GM18868 (cell line): ENCODE data around the gene CX3CL1.
"Not testable (repeated sequence)": the region's sequence is repeated elsewhere in the genome, so short reads cannot be mapped to it uniquely, and the experiment has no call there.

Experiments used
- ATAC-seq: cut with Tn5 transposase; IDR thresholded peaks from one replicate; pipeline ENCODE4 v1.9.1; 2021; ENCODE audit warnings: mild to moderate bottlenecking, moderate library complexity; ENCODE audit not compliant: unreplicated experiment

CX3CL1 gene

GRCh38 chr16:57356547-57356946 lies 15.7 kb upstream of the CX3CL1 start:
- no peak for ATAC-seq

DNA sequence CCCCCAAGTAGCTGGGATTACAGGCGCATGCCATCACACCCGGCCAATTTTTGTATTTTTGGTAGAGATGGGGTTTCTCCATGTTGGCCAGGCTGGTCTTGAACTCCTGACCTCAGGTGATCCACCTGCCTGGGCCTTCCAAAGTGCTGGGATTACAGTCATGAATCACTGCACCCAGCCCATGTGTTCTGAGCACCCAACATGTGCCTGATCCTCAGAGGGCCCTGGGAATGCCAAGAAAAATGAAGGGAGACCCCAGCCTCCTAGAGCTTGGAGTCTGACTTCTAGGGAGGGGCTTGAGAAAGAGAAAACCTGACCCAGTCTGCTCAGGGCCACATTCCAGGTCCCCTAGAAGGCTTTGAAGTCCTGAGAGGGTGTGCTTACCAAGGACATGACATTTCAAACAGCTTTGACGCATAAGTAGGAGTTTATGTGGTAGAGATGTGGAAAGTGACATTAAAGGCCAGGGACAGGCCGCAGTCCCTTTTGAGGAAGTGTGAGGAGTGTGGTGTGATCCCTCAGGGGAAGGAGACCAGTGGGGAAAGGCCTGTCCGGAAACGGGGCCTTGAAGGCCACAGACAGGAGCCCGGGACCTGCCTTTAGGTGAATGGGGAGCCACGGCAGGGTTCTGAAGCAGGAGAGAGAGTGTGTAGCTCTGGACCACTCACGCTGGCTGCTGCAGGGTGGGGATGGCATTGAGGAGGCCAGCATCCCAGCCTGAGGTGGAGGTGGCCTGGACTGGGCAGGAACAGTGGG lies 14.8 kb upstream of the CX3CL1 start:
- ATAC-seq = no peak

DNA sequence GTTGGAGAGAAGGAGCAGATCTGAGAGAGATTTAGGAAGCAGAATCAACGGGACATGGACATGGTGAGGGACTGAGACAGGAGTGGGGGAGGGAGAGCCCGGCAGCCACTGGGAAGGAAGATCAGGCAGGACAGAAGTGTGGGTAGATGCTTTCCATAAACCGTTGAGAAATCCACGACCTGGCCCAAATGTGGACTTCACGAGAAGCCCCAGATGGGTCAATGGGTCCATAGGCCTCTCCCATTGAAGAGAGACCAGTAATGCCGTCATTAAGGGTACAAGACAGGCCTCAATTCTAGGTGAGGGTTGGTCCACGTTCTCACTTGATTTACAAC lies 14.2 kb upstream of the CX3CL1 start:
- no peak for ATAC-seq

GRCh38 chr16:57358527-57359095 lies 13.7 kb upstream of the CX3CL1 start, which contains the start of gene CCL22:
Gene CCL22, plus strand, starts transcription at chr16:57358783. Its CDS starts 34 bp downstream, at chr16:57358817.
- peak; percentile 74 for ATAC-seq

- ATAC-seq = no peak
Measured at GRCh38 chr16:57360321-57360935, 11.9 kb upstream of the CX3CL1 start.

DNA sequence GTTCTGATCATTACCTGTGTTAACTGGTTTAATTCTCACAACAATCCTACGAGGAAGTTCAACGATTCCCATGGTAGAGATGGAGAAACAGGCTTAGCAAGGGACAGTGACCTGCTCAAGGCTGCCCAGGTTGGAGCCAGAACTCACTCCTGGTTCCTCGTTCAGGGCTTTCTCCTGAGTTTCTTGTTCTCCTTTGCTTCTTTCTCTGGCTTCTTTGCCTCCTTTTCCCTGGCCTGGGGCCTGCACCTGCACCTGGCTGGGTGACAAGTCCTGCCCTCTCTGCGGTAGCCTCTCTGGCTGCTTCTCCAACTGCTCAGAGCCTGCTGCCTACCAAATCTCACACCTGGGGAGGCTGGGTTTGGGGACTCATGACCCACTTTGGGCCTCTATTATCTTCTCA lies 10.9 kb upstream of the CX3CL1 start:
- no peak for ATAC-seq

DNA sequence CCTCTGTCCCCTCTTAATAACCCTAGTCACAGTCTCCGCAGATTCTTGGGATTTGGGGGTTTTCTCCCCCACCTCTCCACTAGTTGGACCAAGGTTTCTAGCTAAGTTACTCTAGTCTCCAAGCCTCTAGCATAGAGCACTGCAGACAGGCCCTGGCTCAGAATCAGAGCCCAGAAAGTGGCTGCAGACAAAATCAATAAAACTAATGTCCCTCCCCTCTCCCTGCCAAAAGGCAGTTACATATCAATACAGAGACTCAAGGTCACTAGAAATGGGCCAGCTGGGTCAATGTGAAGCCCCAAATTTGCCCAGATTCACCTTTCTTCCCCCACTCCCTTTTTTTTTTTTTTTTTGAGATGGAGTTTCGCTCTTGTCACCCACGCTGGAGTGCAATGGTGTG lies 8.1 kb upstream of the CX3CL1 start:
- no peak for ATAC-seq

DNA sequence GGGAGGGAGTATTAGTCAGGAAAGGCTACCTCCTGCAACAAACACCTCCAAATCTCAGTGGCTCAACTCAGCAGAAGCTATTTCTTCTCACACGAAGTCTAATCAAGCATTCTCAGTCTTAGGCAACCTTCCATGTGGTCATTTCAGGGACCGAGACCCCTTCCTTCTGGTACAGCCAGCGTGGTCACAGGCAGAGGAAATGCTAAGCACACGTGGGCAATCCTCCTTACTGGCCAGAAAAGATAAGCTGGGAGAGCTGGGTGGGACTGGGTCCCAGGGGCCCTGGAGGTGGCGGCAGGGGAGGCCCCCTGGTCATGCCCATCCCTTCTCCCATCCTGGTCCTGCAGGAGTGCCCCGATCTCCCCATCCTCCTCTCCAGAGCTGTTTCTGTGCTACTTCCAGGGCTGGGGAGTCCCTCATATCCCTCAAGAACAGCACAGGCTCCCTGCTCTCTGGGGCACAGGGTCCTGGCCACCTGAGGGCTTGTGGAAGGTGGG lies 5.7 kb upstream of the CX3CL1 start:
- no peak for ATAC-seq

DNA sequence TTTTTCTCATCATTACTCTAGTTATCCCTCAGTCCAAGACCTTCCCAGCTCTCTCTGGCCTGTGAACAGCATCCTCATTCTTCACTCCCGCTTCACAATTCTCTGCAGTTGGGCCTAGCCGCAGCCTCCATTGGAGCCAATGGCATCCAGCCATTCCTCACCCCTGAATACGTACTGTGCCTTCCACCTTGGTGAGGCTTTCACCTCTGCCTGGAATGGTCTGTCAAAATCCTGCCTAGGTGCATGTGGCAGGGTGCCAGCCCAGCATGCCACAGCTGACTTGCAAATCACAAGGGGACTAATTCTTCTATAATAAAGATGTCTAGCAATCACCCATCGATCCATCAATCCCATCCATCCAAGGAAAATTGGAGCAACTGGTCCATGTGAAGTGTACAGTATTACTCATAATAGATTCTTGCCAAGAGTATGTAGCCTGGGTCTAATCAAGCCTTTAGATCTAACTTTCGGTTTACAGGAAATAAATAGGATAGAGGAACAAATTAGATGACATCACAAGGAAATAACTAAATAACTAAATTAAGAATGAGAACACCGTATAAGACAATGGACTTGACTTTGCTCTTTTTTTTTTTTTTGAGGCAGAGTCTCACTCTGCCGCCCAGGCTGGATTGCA lies 5.1 kb upstream of the CX3CL1 start:
- ATAC-seq = no peak

- no peak for ATAC-seq
Measured at GRCh38 chr16:57371494-57372371, 557 bp upstream of the CX3CL1 start.

DNA sequence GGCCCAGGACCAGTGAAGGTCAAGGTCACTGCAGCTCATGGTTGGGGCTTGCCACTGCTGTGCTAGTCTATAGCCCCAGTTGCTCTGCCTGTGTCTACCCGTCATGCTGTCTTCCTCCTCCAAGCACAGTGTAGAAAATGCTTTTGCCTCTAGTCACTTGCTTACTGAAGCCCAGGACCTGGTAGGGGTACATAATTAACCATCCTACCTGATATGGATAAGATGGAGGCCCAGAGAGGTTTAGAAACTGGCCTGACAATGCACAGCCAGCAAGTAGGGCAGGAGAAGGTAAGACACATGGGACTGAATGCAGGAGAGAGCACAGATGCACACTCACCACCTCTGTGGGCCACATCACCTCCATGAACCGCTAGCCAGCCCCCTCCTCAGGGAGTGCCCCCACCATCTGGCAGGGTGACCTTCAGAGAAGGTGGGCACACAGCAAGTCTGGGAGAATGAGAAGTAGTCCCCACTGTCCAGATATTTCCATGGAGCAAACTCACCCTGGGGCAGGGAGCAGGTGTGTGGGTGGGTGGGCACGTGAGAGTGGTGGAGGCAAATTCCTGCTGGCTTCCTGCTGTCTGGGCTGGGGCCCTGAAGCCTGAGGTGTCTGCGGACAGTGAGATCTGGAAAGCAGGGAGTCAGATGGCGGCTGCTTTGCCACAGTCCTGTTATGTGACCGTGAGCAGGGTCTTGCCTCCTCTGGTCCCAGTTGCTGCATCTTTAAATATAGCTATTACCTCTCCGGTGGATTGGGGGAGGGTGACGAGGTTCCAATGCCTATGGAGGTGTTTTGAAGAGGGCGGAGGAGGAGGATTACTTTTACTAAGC lies 1.0 kb downstream of the CX3CL1 start:
- no peak for ATAC-seq

DNA sequence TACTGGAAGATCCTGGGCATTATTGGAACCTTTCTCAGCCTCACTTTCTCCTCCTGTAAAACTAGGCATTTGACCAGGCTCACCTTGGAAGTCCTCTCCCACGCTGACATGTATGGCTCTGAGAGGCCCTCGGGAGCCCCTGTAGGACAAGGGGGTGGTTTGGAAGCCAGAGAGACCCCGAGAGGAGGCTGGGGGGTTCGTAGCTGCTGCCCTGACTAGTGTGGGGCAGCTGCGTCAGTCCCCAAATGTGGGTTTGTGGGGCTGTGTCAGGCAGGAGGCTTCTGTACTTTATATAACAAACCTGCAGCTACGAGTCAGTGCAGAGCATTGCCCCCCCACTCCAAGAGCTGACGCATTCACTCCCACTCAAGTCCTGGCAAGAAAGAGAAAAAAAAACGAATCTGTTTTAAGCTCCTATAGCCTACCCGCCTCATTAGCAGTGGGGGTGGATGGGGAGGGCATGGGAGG lies 1.8 kb downstream of the CX3CL1 start:
- ATAC-seq = no peak

- not testable (repeated sequence) for ATAC-seq
Measured at GRCh38 chr16:57374925-57375465, 2.7 kb downstream of the CX3CL1 start.

DNA sequence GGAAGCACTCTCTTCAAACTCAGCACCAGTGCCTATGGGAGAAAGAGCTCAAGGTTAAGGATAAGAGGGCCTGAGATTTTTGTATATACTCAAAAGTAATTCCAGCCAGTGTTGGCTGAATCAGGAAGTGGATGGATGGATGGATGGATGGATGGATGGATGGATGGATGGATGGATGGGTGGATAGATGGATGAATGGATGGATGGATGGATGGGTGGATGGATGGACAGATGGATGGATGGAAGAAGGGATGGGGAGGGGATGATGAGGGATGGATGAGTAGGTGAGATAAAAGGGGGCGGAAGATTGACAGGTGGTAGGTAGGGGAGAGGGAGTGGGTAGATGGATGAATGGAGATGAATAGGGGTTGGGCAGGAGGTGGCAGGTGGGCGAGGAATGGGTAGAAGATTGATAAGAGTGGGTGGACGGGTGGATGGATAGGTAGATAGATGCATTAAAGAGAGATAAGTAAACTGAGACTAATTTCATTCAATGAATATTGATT lies 4.1 kb downstream of the CX3CL1 start:
- no peak for ATAC-seq

DNA sequence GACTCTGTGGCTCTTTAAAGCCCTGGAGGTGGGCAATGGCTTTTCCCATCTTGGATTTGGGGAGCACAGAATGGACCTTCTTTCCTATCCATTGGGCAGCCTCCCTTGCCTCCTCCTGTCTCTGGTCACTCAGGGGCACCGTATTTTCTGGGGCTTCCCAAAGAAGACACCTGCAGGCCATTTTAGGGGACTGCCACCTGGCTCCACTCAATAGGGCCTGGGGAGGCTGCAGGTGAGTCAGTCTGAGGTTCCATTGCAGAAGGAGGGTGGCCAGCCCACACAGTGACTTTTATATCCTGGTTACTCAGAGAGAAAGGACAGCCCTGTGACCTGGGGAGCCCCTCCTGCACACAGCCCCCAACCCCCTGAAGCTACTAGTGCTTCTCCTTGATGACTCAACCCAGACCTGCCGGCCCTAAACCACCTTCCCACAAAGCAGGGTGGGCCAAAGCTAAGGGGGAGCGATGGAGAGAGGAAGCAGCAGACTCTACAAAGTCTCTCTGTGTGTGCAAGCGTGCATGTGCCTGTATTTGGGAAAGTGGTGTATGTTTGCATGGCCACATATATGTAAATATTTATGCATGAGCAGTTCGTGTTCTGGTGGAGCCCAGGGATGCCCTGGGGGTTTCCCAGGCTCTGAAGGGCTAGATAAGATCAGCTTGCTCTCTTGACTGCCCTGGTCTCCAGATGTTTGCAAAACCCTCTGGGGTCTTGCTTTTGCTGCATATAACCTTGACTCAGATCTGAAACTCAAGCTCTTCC lies 5.0 kb downstream of the CX3CL1 start:
- ATAC-seq = peak; percentile 85

- no peak for ATAC-seq
Measured at GRCh38 chr16:57379579-57379978, 7.3 kb downstream of the CX3CL1 start.

DNA sequence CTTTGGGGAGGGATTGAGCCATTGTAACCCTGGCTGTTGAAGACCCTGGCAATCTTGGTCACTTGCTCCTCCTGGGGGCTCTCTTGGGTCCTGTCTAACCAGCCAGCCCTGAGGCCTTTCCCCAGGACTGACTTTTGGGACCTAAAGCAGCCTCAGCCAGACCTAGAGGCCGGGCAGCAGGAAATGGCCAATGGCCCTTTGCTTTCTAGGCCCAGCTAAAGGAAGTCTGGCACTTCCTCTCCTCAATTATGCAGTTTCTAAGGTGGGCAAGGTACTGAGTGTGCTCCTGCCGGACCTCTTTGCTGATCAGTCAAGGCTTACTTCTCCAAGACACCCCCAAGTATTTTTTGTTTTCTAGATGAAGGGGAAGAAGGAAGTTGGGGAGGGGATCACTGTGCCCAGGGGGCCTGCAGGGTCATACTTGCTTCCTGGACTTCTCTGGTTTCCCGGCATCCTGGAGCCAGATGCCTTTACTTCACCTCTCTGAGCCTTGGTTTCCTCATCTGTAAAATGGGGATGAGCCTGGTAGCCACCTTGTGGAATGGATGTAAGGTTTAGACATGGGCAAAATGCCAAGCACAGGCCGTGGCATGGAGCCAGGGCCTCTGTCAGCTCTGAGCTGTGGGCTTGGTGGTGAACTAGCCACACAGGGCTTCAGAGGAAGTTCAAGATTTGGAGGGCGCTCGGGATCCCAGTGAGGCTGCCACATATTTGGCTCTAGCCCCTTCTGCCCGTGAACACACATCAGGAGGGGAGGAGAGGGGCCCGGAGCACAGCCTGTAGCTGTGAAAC lies 8.6 kb downstream of the CX3CL1 start:
- no peak for ATAC-seq
